ENCODE results near the gene WBP2.

WBP2 gene

DNA sequence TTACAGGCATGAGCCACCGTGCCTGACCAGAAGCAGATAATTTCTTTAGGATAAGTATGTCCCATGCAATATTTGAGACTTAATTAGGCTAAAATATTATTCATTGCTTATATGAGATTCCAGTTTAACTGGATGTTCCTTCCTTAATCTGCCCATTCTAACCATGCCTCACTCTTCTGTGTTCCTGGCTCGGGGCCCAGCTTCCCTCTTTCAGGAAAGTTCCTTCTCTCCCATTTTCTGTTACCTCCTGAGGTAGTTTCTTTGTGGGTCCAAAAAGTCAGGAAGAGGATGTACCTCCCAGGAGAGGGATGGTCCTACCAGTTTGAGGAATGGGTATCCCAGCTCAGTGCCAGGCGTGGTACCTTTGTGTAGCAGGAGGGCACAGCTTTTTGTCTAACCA, 47.3 kb downstream of the WBP2 start:
- Histone ChIP-seq H3K9me3 (ENCODE audit: insufficient read depth, low read depth, low read length) (no peaks in the 10 kb centered on the region), H3K27me3 (ENCODE audit: insufficient read depth, low read length) (no peaks in the 10 kb centered on the region), H3K4me1 (ENCODE audit: insufficient read depth, low read length) (no peaks in the 10 kb centered on the region), H3K36me3 (ENCODE audit: insufficient read depth, low read length) (peaks cover 46% of the 10 kb centered on the region), H3K9ac (ENCODE audit: low read depth, low read length) (no peak overlapping the region), H3K27ac (ENCODE audit: low read depth, low read length) (no peak overlapping the region), H3K4me3 (ENCODE audit: low read length) (no peak overlapping the region)
- 92% methylated on average over 3 of the region's 3 CpGs for WGBS

DNA sequence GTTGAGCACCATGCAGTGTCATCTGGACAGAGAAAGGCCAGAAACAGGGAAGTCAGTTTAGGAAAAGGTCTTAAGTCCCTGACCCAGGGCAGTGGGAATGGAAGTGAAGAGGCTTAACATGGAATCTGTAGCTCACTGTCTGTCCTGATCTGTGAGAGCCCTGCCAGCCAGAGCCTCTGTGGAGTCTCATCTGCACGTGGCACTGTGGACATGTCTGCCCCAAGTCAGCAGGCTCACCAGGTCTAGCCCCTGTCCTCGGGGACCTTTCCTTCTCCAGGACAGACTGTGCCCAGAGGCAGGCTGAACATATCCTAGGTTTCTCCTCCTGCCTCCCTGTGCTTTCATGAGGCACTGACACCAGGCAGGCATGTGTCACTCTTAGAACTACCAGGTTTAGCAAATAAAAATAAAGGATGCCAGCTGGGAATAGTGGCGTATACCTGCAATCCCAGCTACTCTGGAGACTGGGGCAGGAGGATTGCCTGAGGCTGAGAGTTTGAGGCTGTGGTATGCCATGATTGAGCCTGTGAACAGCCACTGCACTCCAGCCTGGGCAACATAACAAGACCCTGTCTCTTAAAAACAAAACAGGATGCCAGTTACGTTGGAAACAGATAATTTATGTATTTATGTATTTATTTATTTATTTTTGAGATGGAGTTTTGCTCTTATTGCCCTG, 48.2 kb downstream of the WBP2 start:
- H3K9me3 ChIP-seq (ENCODE audit: insufficient read depth, low read depth, low read length): no peaks in the 10 kb centered on the region
- H3K4me3 ChIP-seq (ENCODE audit: low read length): no peak overlapping the region
- 95% methylated on average over 3 of the region's 4 CpGs for WGBS
- H3K27me3 ChIP-seq (ENCODE audit: insufficient read depth, low read length): no peaks in the 10 kb centered on the region
- no peaks in the 10 kb centered on the region for H3K4me1 ChIP-seq (ENCODE audit: insufficient read depth, low read length)
- peaks cover 42% of the 10 kb centered on the region for H3K36me3 ChIP-seq (ENCODE audit: insufficient read depth, low read length)
- H3K9ac ChIP-seq (ENCODE audit: low read depth, low read length): no peak overlapping the region
- H3K27ac ChIP-seq (ENCODE audit: low read depth, low read length): no peak overlapping the region

DNA sequence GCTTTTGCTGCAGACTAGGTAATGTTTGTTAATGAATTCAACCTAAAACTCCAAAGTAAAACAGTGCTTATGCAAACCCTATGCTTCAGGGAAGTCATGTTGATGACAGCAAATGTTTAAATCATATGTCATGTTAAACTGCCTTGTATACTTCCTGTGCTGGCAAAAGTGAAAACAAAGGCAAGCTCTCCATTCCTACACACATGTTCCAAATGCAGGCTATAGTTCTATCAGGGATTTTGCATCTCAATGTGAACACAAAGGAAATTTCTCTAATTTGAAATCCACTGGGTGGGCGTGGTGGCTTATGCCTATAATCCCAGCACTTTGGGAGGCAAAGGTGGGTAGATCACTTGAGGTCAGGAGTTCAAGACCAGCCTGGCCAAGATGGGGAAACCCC, 51.3 kb downstream of the WBP2 start:
- WGBS: 100% methylated on average over 1 of the region's 1 CpG

DNA sequence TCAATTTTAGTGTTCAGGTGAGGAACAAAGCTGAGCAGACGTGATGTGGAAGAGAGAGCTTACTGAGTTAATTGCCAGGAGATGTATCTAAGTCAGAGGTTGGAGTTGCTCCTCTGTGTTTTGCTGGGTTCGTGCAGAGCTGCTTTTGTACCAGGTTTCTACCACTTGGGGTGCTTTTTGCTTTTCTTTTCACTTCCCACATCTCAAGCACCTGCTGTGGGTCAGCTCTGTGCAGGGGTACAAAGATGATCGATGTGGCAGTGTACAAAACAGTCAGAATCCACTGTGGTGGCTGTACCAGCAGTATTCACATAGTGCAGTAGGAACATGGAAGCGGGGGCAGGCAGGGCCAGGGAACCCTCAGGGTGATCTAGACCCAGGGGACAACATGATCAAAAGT, 55.7 kb downstream of the WBP2 start:
- Histone ChIP-seq H3K4me1 (ENCODE audit: insufficient read depth, low read length) (no peaks in the 10 kb centered on the region), H3K27ac (ENCODE audit: low read depth, low read length) (no peak overlapping the region), H3K9ac (ENCODE audit: low read depth, low read length) (no peak overlapping the region; the same call in 1 of the 2 replicates), H3K27me3 (ENCODE audit: insufficient read depth, low read length) (no peaks in the 10 kb centered on the region), H3K4me3 (ENCODE audit: low read length) (no peak overlapping the region), H3K36me3 (ENCODE audit: insufficient read depth, low read length) (peaks cover 63% of the 10 kb centered on the region), H3K9me3 (ENCODE audit: insufficient read depth, low read depth, low read length) (no peaks in the 10 kb centered on the region)
- 97% methylated on average over 4 of the region's 4 CpGs for WGBS

More for the DNA sequence above, 51.3 kb downstream of the WBP2 start:
- Histone ChIP-seq H3K4me3 (ENCODE audit: low read length) (no peak overlapping the region), H3K4me1 (ENCODE audit: insufficient read depth, low read length) (no peaks in the 10 kb centered on the region), H3K9me3 (ENCODE audit: insufficient read depth, low read depth, low read length) (no peaks in the 10 kb centered on the region), H3K36me3 (ENCODE audit: insufficient read depth, low read length) (peaks cover 35% of the 10 kb centered on the region), H3K9ac (ENCODE audit: low read depth, low read length) (no peak overlapping the region), H3K27me3 (ENCODE audit: insufficient read depth, low read length) (no peaks in the 10 kb centered on the region), H3K27ac (ENCODE audit: low read depth, low read length) (no peak overlapping the region)

DNA sequence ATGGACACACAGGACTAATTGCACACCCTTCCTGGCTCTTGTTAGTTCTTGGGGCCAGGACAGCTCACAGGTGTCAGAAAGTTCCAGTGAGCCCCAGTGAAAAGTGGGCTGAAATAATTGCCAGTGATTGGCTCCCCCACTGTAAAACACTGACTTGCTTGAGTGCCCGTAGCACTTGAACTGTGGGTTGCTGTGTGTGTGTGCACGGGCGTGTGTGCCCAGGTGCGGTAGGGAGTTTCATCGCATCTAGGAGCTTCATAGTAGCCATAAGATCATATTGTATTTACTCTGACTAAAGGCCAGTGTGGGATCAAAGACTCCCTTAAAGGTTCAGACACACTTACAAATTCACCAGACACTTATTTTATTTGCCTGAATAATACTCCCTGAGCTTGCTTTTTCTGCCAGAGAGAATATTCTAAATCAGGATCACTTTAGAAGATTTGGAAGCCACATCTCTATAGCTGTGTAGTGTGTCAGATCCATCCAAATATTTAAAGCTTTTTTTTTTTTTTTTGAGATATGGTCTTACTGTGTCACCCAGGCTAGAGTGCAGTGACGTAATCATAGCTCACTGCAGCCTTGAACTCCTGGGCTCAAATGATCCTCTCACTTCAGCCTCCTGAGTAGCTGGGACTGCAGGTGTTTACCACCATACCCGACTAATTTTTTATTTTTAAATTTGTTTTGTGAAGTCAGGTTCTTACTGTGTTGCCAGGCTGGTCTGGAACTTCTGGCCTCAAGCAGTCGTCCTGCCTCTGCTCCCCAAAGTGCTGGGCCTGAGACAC, 59.1 kb downstream of the WBP2 start:
- H3K27me3 ChIP-seq (ENCODE audit: insufficient read depth, low read length): no peaks in the 10 kb centered on the region
- WGBS: 95% methylated on average over 8 of the region's 8 CpGs
- H3K27ac ChIP-seq (ENCODE audit: low read depth, low read length): no peak overlapping the region
- H3K4me3 ChIP-seq (ENCODE audit: low read length): no peak overlapping the region
- H3K4me1 ChIP-seq (ENCODE audit: insufficient read depth, low read length): no peaks in the 10 kb centered on the region
- peaks cover 80% of the 10 kb centered on the region for H3K36me3 ChIP-seq (ENCODE audit: insufficient read depth, low read length)
- H3K9me3 ChIP-seq (ENCODE audit: insufficient read depth, low read depth, low read length): no peaks in the 10 kb centered on the region
- H3K9ac ChIP-seq (ENCODE audit: low read depth, low read length): no peak overlapping the region
